GM23338 (cell line): Measurements from ENCODE around the gene TNFRSF6B. TPM values are rescaled to one million over a fixed set of nuclear protein-coding genes. Genes with fewer than 3 reads are reported as not detected.

Experiments
- ATAC-seq: fragments of 200-7000 bp; cut with Tn5 transposase; 3 replicates; pipeline ENCODE4 v1.9.1; 2020
- DNase-seq: peaks from one replicate; pipeline ENCODE4 v3.0.0-alpha.2; 2015; ENCODE audit warnings: low spot score
- H2AFZ ChIP-seq: fragments of 200-600 bp; sonication (generic); 2 replicates; pipeline ENCODE4 v1.8.0; 2016; ENCODE audit warnings: antibody characterized with exemption, mild to moderate bottlenecking, moderate library complexity
- H3F3A ChIP-seq: fragments of 200-600 bp; sonication (generic); replicated peaks from 2 replicates; pipeline ENCODE4 v1.8.0; 2017; ENCODE audit warnings: antibody characterized with exemption, mixed run types, low read depth
- H3K27ac ChIP-seq: fragments of 200-600 bp; sonication (generic); 2 replicates; pipeline ENCODE4 v1.6.1; 2016; ENCODE audit warnings: low read depth
- H3K27me3 ChIP-seq: fragments of 200-600 bp; sonication (generic); 2 replicates; pipeline ENCODE4 v1.8.0; 2016; ENCODE audit warnings: mild to moderate bottlenecking, mixed run types, moderate library complexity; ENCODE audit not compliant: insufficient read depth
- H3K36me3 ChIP-seq: fragments of 200-600 bp; sonication (generic); 2 replicates; pipeline ENCODE4 v1.8.0; 2016; ENCODE audit warnings: mild to moderate bottlenecking; ENCODE audit not compliant: insufficient read depth
- H3K4me1 ChIP-seq: fragments of 200-600 bp; sonication (generic); 2 replicates; pipeline ENCODE4 v1.8.0; 2016; ENCODE audit warnings: mild to moderate bottlenecking, moderate library complexity; ENCODE audit not compliant: insufficient read depth
- H3K4me2 ChIP-seq: fragments of 200-600 bp; sonication (generic); 2 replicates; pipeline ENCODE4 v1.7.1; 2017; ENCODE audit warnings: mixed run types
- H3K4me3 ChIP-seq: fragments of 200-600 bp; sonication (generic); 2 replicates; pipeline ENCODE4 v1.6.1; 2016; ENCODE audit warnings: mixed run types
- H3K79me2 ChIP-seq: fragments of 200-600 bp; sonication (generic); replicated peaks from 2 replicates; pipeline ENCODE4 v1.8.0; 2017; ENCODE audit warnings: mild to moderate bottlenecking; ENCODE audit not compliant: insufficient read depth
- H3K9me2 ChIP-seq: fragments of 200-600 bp; sonication (generic); 2 replicates; pipeline ENCODE4 v1.8.0; 2017; ENCODE audit not compliant: insufficient read depth
- H4K20me1 ChIP-seq: fragments of 200-600 bp; sonication (generic); replicated peaks from 2 replicates; pipeline ENCODE4 v1.8.0; 2017; ENCODE audit warnings: mild to moderate bottlenecking; ENCODE audit not compliant: insufficient read depth
- H3K27ac Mint-ChIP-seq: 2 replicates; pipeline ENCODE4 v1.8.0; 2020; ENCODE audit warnings: inconsistent platforms, mild to moderate bottlenecking, moderate library complexity, mixed read lengths
- H3K27me3 Mint-ChIP-seq: 3 replicates; pipeline ENCODE4 v1.8.0; 2022; ENCODE audit warnings: low read depth, mild to moderate bottlenecking, moderate library complexity, mixed read lengths, inconsistent platforms; ENCODE audit not compliant: insufficient read depth, poor library complexity
- H3K36me3 Mint-ChIP-seq: 3 replicates; pipeline ENCODE4 v1.8.0; 2021; ENCODE audit warnings: low read depth, mild to moderate bottlenecking, inconsistent platforms, moderate library complexity, mixed read lengths
- H3K4me1 Mint-ChIP-seq: 3 replicates; pipeline ENCODE4 v1.8.0; 2020; ENCODE audit warnings: mild to moderate bottlenecking, inconsistent platforms, mixed read lengths
- H3K4me3 Mint-ChIP-seq: 3 replicates; pipeline ENCODE4 v1.8.0; 2021; ENCODE audit warnings: moderate library complexity, mild to moderate bottlenecking, inconsistent platforms, mixed read lengths
- H3K9me3 Mint-ChIP-seq: 3 replicates; pipeline ENCODE4 v1.8.0; 2020; ENCODE audit warnings: moderate library complexity, mild to moderate bottlenecking, inconsistent platforms, mixed read lengths
- EZH2 ChIP-seq: fragments of 200-600 bp; sonication (generic); IDR thresholded peaks from one replicate; pipeline ENCODE4 v1.8.0; 2017; ENCODE audit warnings: antibody characterized with exemption, mild to moderate bottlenecking, low read depth; ENCODE audit not compliant: unreplicated experiment
- NANOG ChIP-seq: IDR thresholded peaks from 2 replicates; pipeline ENCODE4 v1.6.1; 2016; ENCODE audit warnings: antibody characterized with exemption, borderline replicate concordance
- POLR2AphosphoS5 ChIP-seq: IDR thresholded peaks from 2 replicates; pipeline ENCODE4 v1.6.1; 2016; ENCODE audit warnings: antibody characterized with exemption, low read depth
- STAT1 ChIP-seq: IDR thresholded peaks from one replicate; pipeline ENCODE4 v1.6.1; 2016; ENCODE audit warnings: antibody characterized with exemption; ENCODE audit not compliant: unreplicated experiment
- ZNF114 ChIP-seq: fragments of 250-450 bp; sonication (Bioruptor Pico); IDR thresholded peaks from 2 replicates; pipeline ENCODE4 v1.5.0; 2020; ENCODE audit warnings: mild to moderate bottlenecking, moderate library complexity
- ZNF331 ChIP-seq: fragments of 250-450 bp; sonication (Bioruptor Pico); IDR thresholded peaks from 2 replicates; pipeline ENCODE4 v1.5.0; 2020; ENCODE audit warnings: low read depth, mild to moderate bottlenecking, moderate library complexity
- ZNF462 ChIP-seq: fragments of 250-450 bp; sonication (Bioruptor Pico); IDR thresholded peaks from 2 replicates; pipeline ENCODE4 v1.5.0; 2020; ENCODE audit warnings: mild to moderate bottlenecking, moderate library complexity
- polyA plus RNA-seq: library from polyadenylated mRNA; unstranded; fragments of >200 nt; fragmentation: Nextera tagmentation; extraction: Ambion mirVana; gene quantifications from 2 replicates; pipeline ENCODE4 v1.2.1, GENCODE V29; 2016
- total RNA-seq: library from RNA; depleted of rRNA; stranded (reverse); fragments of >200 nt; shearing (Covaris generic); gene quantifications from 2 replicates; pipeline ENCODE4 v1.2.3, GENCODE V29; 2014

Gene TNFRSF6B
- total and polyA plus RNA-seq, 2 experiments from 2014 or later, result 0.28 TPM; not detected in 1

GRCh38 chr20:63708301-63709148 is 12.1 kb downstream of the TNFRSF6B start:
- Histone ChIP-seq H3K4me1 (no peaks in the 10 kb centered on the region; the same call in 1 of the 2 replicates), H2AFZ (no peak overlapping the region), H3K79me2 (peaks cover 58% of the 10 kb centered on the region), H3F3A (peaks cover 11% of the 10 kb centered on the region; the same call in 1 of the 2 replicates), H3K27me3 (no peaks in the 10 kb centered on the region), H3K27ac (no peak overlapping the region), H3K36me3 (peaks cover 4% of the 10 kb centered on the region; the same call in 1 of the 2 replicates), H3K4me3 (peak overlapping the region; percentile 85), H3K4me2 (peak overlapping the region; percentile 93), H3K9me2 (no peaks in the 10 kb centered on the region), H4K20me1 (peaks cover 14% of the 10 kb centered on the region)
- Mint-ChIP-seq H3K9me3 (no peaks in the 10 kb centered on the region), H3K4me3 (peak overlapping the region; percentile 87), H3K36me3 (peaks cover 51% of the 10 kb centered on the region), H3K27ac (no peak overlapping the region), H3K27me3 (peaks cover 12% of the 10 kb centered on the region), H3K4me1 (peaks cover 10% of the 10 kb centered on the region)
- DNase-seq (peak; percentile 52), ATAC-seq (peak; percentile 6)
- no peak for TF ChIP-seq ZNF114 (CRISPR knock-in tag)
- no peak for TF ChIP-seq STAT1
- TF ChIP-seq EZH2, result no peak
- no peak for TF ChIP-seq ZNF462 (CRISPR knock-in tag)
- TF ChIP-seq POLR2AphosphoS5, result no peak
- TF ChIP-seq ZNF331 (CRISPR knock-in tag), result no peak
- no peak for TF ChIP-seq NANOG
